ENCODE results near the gene TMEM243.
"Not testable (repeated sequence)": the region's sequence is repeated elsewhere in the genome, so short reads cannot be mapped to it uniquely, and the experiment has no call there.

TMEM243 gene

DNA sequence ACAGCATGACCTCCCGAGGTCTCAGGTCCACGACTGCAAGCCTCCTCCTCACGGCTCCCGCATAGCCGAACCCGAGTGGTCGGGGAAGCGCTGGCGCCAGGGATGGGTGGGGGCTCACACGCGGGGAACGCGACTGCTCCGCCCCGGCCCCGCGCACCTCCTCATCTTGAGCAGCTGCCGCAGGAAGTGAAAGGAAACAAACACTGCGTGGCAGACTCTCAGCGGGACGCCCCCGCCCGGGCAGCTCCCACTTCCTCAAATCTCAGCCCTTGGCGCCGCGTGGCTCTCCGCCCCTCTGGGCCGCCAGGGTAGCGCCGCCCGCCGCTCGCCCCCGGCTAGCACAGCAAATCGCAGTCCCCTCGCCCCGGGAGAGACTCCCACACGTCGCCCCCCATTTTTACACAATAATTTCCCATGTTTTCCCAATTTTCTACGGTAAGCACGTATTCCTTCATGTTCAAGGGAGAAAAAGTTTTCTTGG is at the start of gene TMEM243:
TSS of gene TMEM243 (minus strand) at position 188 of the 481 bp plus-strand sequence. CDS start 229 bp downstream, outside the sequence.
- TF ChIP-seq, protein P1, sequence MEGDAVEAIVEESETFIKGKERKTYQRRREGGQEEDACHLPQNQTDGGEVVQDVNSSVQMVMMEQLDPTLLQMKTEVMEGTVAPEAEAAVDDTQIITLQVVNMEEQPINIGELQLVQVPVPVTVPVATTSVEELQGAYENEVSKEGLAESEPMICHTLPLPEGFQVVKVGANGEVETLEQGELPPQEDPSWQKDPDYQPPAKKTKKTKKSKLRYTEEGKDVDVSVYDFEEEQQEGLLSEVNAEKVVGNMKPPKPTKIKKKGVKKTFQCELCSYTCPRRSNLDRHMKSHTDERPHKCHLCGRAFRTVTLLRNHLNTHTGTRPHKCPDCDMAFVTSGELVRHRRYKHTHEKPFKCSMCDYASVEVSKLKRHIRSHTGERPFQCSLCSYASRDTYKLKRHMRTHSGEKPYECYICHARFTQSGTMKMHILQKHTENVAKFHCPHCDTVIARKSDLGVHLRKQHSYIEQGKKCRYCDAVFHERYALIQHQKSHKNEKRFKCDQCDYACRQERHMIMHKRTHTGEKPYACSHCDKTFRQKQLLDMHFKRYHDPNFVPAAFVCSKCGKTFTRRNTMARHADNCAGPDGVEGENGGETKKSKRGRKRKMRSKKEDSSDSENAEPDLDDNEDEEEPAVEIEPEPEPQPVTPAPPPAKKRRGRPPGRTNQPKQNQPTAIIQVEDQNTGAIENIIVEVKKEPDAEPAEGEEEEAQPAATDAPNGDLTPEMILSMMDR (IDR thresholded peaks at IDR 0.05; ENCODE audit: control insufficient read depth, insufficient read depth, low read depth, low read length, missing control alignments): no peak
- DNase-seq (ENCODE audit: low read depth): no peak
- peak within 1 kb of the TSS; percentile 87 for H3K4me3 ChIP-seq (ENCODE audit: control insufficient read depth, low read depth, low read length)

GRCh38 chr7:87267239-87267900 is 47.8 kb upstream of the TMEM243 start:
- TF ChIP-seq, protein P1 (IDR thresholded peaks at IDR 0.05; ENCODE audit: control insufficient read depth, insufficient read depth, low read depth, low read length, missing control alignments): no peak
- H3K4me3 ChIP-seq (ENCODE audit: control insufficient read depth, low read depth, low read length): no peak overlapping the region
- DNase-seq (ENCODE audit: low read depth): no peak

DNA sequence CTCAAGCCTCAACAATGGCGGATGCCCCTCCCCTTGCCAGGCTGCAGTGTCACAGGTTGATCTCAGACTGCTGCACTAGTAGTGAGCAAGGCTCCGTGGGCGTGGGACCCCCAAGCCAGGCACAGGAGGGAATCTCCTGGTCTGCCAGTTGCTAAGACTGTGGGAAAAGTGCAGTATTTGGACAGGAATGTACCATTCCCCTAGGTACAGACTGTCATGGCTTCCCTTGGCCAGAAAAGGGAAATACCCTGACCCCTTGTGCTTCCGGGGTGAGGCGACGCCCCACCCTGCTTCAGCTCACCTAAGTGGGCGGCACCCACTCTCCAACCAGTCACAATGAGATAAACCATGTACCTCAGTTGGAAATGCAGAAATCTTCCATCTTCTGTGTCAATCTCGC is 44.0 kb upstream of the TMEM243 start:
- no peak overlapping the region for H3K4me3 ChIP-seq (ENCODE audit: control insufficient read depth, low read depth, low read length)
- no peak for DNase-seq (ENCODE audit: low read depth)
- TF ChIP-seq, protein P1 (IDR thresholded peaks at IDR 0.05; ENCODE audit: control insufficient read depth, insufficient read depth, low read depth, low read length, missing control alignments): no peak

- TF ChIP-seq, protein P1 (IDR thresholded peaks at IDR 0.05; ENCODE audit: control insufficient read depth, insufficient read depth, low read depth, low read length, missing control alignments): no peak
- no peak for DNase-seq (ENCODE audit: low read depth)
- H3K4me3 ChIP-seq (ENCODE audit: control insufficient read depth, low read depth, low read length): no peak overlapping the region
Observed at GRCh38 chr7:87253589-87254087, 34.1 kb upstream of the TMEM243 start.

DNA sequence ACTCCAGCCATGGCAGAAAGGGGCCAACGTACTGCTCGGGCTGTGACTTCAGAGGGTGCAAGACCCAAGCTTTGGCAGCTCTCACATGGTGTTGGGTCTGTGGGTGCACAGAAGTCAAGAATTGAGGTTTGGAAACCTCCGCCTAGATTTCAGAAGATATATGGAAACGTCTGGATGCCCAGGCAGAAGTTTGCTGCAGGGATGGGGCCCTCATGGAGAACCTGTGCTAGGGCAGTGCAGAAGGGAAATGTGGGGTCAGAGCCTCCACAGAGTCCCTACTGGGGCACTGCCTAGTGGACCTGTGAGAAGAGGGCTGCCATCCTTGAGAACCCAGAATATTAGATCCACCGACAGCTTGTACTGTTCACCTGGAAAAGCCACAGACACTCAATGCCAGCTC is 26.1 kb upstream of the TMEM243 start:
- H3K4me3 ChIP-seq (ENCODE audit: control insufficient read depth, low read depth, low read length); DNase-seq (ENCODE audit: low read depth): not testable (repeated sequence)

- DNase-seq (ENCODE audit: low read depth); H3K4me3 ChIP-seq (ENCODE audit: control insufficient read depth, low read depth, low read length): not testable (repeated sequence)
Observed at GRCh38 chr7:87238464-87239051, 19.0 kb upstream of the TMEM243 start.

- TF ChIP-seq, protein P1 (IDR thresholded peaks at IDR 0.05; ENCODE audit: control insufficient read depth, insufficient read depth, low read depth, low read length, missing control alignments): no peak
Observed at GRCh38 chr7:87234949-87235348, 15.4 kb upstream of the TMEM243 start.

More at GRCh38 chr7:87234949-87235348, 15.4 kb upstream of the TMEM243 start:
- DNase-seq (ENCODE audit: low read depth): no peak
- H3K4me3 ChIP-seq (ENCODE audit: control insufficient read depth, low read depth, low read length): no peak overlapping the region

Measured in AG09309 (cell line).